Panc1 (cell line): ENCODE results near the gene GFAP. TPM values are rescaled to one million over a fixed set of nuclear protein-coding genes. Genes with fewer than 3 reads are reported as not detected.

Experiments
- ATAC-seq: fragments of 200-7000 bp; cut with Tn5 transposase; 2 replicates; pipeline ENCODE4 v1.9.1; 2020; ENCODE audit warnings: mild to moderate bottlenecking, moderate library complexity
- BruUV-seq: library from RNA; stranded (reverse); fragments of 400-500 nt; replicated peaks from 2 replicates; lab custom pipeline; 2021; lab: Mats Ljungman, UMichigan
- CTCF ChIA-PET: fragments of 300-600 bp; sonication (Branson Sonifier 250); formaldehyde crosslinking; loops from one replicate; lab custom pipeline; 2022; ENCODE audit warnings: antibody characterized with exemption; lab: Charles Lee
- POLR2A ChIA-PET: fragments of 300-600 bp; sonication (Branson Sonifier 250); formaldehyde crosslinking; loops from one replicate; lab custom pipeline; 2022; ENCODE audit warnings: antibody characterized with exemption; lab: Charles Lee
- DNase-seq: peaks from one replicate; pipeline ENCODE4 v3.0.0-alpha.2; 2010; ENCODE audit warnings: low read depth, low spot score
- H3K27ac ChIP-seq: 2 replicates; pipeline ENCODE4 v1.5.1; 2011; ENCODE audit warnings: mild to moderate bottlenecking, low read length, inconsistent platforms
- H3K27me3 ChIP-seq: fragments of 200-500 bp; sonication (Bioruptor generic); 2 replicates; pipeline ENCODE4 v1.6.0; 2014; ENCODE audit warnings: low read length, inconsistent platforms; ENCODE audit not compliant: control insufficient read depth, insufficient read depth
- H3K36me3 ChIP-seq: fragments of 200-500 bp; sonication (Bioruptor generic); 2 replicates; pipeline ENCODE4 v1.5.1; 2014; ENCODE audit warnings: inconsistent platforms, mild to moderate bottlenecking, low read length, moderate library complexity; ENCODE audit not compliant: control insufficient read depth, insufficient read depth
- H3K4me1 ChIP-seq: 2 replicates; pipeline ENCODE4 v1.5.1; 2011; ENCODE audit warnings: inconsistent platforms, mild to moderate bottlenecking, low read length, moderate library complexity; ENCODE audit not compliant: control insufficient read depth, insufficient read depth
- H3K4me3 ChIP-seq, 2 experiments: 2 replicates each; pipeline ENCODE4 v1.5.1; 2011 to 2012; ENCODE audit warnings: low read depth in 2 of 2, low read length in 2 of 2, mild to moderate bottlenecking in 2 of 2, inconsistent platforms in 1 of 2, moderate library complexity in 1 of 2
- H3K9me3 ChIP-seq: fragments of 200-500 bp; sonication (Bioruptor generic); 2 replicates; pipeline ENCODE4 v1.5.1; 2014; ENCODE audit warnings: low read depth, mild to moderate bottlenecking, inconsistent platforms, low read length, moderate library complexity; ENCODE audit not compliant: control insufficient read depth, insufficient read depth
- CTCF ChIP-seq: fragments of 450-650 bp; IDR thresholded peaks from 2 replicates; pipeline ENCODE4 v1.5.1; 2017; ENCODE audit warnings: mild to moderate bottlenecking
- POLR2AphosphoS5 ChIP-seq: IDR thresholded peaks from 2 replicates; pipeline ENCODE4 v1.6.1; 2012; ENCODE audit warnings: mild to moderate bottlenecking, low read depth, low read length, moderate library complexity
- REST ChIP-seq, 2 experiments: IDR thresholded peaks; 2 replicates each; pipeline ENCODE4 v1.6.1; 2011 to 2012; ENCODE audit warnings: low read depth in 2 of 2, control low read depth in 1 of 2, low read length in 1 of 2, mild to moderate bottlenecking in 1 of 2, moderate library complexity in 1 of 2; ENCODE audit not compliant: insufficient read depth in 1 of 2
- SIN3A ChIP-seq: IDR thresholded peaks from 2 replicates; pipeline ENCODE4 v1.6.1; 2012; ENCODE audit warnings: low read depth, mild to moderate bottlenecking, low read length, moderate library complexity, borderline replicate concordance; ENCODE audit not compliant: insufficient read depth
- TCF7L2 ChIP-seq: IDR thresholded peaks from 2 replicates; pipeline ENCODE4 v1.6.1; 2011; ENCODE audit warnings: mild to moderate bottlenecking, low read depth, low read length, inconsistent platforms
- in situ Hi-C: cut with HindIII; loops from 2 replicates; pipeline ENCODE4 v1.10.0; 2016; ENCODE audit warnings: low sequenced_read_pairs, low pct_unique_long_range_greater_than_20kb
- intact Hi-C: fragments of 100-400 bp; cut with micrococcal nuclease; formaldehyde crosslinking; loops from one replicate; pipeline ENCODE4 v1.10.0; 2022; ENCODE audit not compliant: unreplicated experiment
- total RNA-seq: library from RNA; stranded (reverse); gene quantifications from one replicate; pipeline ENCODE4 v1.2.1, GENCODE V29; 2021; ENCODE audit not compliant: unreplicated experiment

Gene GFAP
- total RNA-seq, 1 experiment from 2014 or later, result not detected

- H3K27me3 ChIP-seq, result no peaks in the 10 kb centered on the region
- H3K4me3 ChIP-seq, result no peak overlapping the region
- DNase-seq (no peak), ATAC-seq (no peak)
- no peak overlapping the region for H3K27ac ChIP-seq
- in situ Hi-C loops, result no loop called here
- TF ChIP-seq POLR2AphosphoS5, result no peak
- no peak for TF ChIP-seq TCF7L2
- no peak for TF ChIP-seq CTCF
- no peak for TF ChIP-seq SIN3A
- no peak for TF ChIP-seq REST (IDR thresholded peaks at IDR 0.05; ENCODE audit: insufficient read depth in 1 of 2, low read depth in 2 of 2, low read length in 1 of 2)
- H3K9me3 ChIP-seq, result no peaks in the 10 kb centered on the region
- ChIA-PET POLR2A (no interaction called here), CTCF (no interaction called here)
- peaks cover 23% of the 10 kb centered on the region for H3K36me3 ChIP-seq
- no TSS peak for BruUV-seq
- no peaks in the 10 kb centered on the region for H3K4me1 ChIP-seq
- intact Hi-C loops, result no loop called here
These were observed 38.2 kb downstream of the GFAP start for GRCh38 chr17:44877121-44877520.

- POLR2A ChIA-PET, result no interaction called here
- no peak for ATAC-seq
- CTCF ChIA-PET, result no interaction called here
- Histone ChIP-seq H3K27ac (no peak overlapping the region), H3K4me3 (no peak overlapping the region), H3K27me3 (no peaks in the 10 kb centered on the region), H3K9me3 (no peaks in the 10 kb centered on the region), H3K4me1 (no peaks in the 10 kb centered on the region), H3K36me3 (peaks cover 23% of the 10 kb centered on the region)
- in situ Hi-C loops, result no loop called here
- intact Hi-C loops, result no loop called here
- no peak for DNase-seq
- no TSS peak for BruUV-seq
- TF ChIP-seq TCF7L2 (no peak), POLR2AphosphoS5 (no peak), SIN3A (no peak), CTCF (no peak), REST (IDR thresholded peaks at IDR 0.05; ENCODE audit: insufficient read depth in 1 of 2, low read depth in 2 of 2, low read length in 1 of 2) (no peak)
These were observed 39.5 kb downstream of the GFAP start for GRCh38 chr17:44875761-44876160.
